GM12891 (cell line): ENCODE data around the gene DNAH17.

Experiments used
- PAX5 ChIP-seq: IDR thresholded peaks from 2 replicates; pipeline ENCODE4 v1.6.1; 2011; ENCODE audit warnings: low read length, moderate library complexity, mild to moderate bottlenecking; ENCODE audit not compliant: insufficient read depth, severe bottlenecking
- POLR2A ChIP-seq: IDR thresholded peaks from 2 replicates; pipeline ENCODE4 v1.6.1; 2011; ENCODE audit warnings: low read depth, low read length, control low read depth

- TF ChIP-seq POLR2A (no peak), PAX5 (no peak)
Measured at GRCh38 chr17:78572239-78573205, 4.7 kb downstream of the DNAH17 start.
